CD8-positive, alpha-beta memory T cell (primary cell): ENCODE data around the gene SCARB1. TPM values are rescaled to one million over a fixed set of nuclear protein-coding genes. Genes with fewer than 3 reads are reported as not detected.

Experiments used
- CTCF ChIA-PET: fragments of 350-600 bp; sonication (Branson Sonifier 250); formaldehyde crosslinking; loops from one replicate; lab custom pipeline; 2021; ENCODE audit warnings: antibody characterized with exemption; lab: Charles Lee
- POLR2A ChIA-PET: fragments of 350-600 bp; sonication (Branson Sonifier 250); formaldehyde crosslinking; loops from one replicate; lab custom pipeline; 2021; ENCODE audit warnings: antibody characterized with exemption; lab: Charles Lee
- DNase-seq, 5 donors: peaks; one replicate each; pipeline versions ENCODE4 v3.0.0 to v3.0.0-alpha.2; 2020 to 2022; ENCODE audit warnings: mixed read lengths in 1 of 5
- H3K27ac ChIP-seq: one replicate; pipeline ENCODE4 v1.7.0; 2013; ENCODE audit warnings: low read depth, mild to moderate bottlenecking, low read length, moderate library complexity
- H3K27me3 ChIP-seq: 2 replicates; pipeline ENCODE4 v1.7.0; 2013; ENCODE audit warnings: low read length, mild to moderate bottlenecking; ENCODE audit not compliant: insufficient read depth, poor library complexity, severe bottlenecking
- H3K36me3 ChIP-seq: 2 replicates; pipeline ENCODE4 v1.7.0; 2013; ENCODE audit warnings: mild to moderate bottlenecking, low read length, moderate library complexity; ENCODE audit not compliant: insufficient read depth
- H3K4me1 ChIP-seq: 2 replicates; pipeline ENCODE4 v1.7.0; 2013; ENCODE audit warnings: mild to moderate bottlenecking, low read length, moderate library complexity; ENCODE audit not compliant: insufficient read depth
- H3K4me3 ChIP-seq: 2 replicates; pipeline ENCODE4 v1.7.0; 2013; ENCODE audit warnings: mild to moderate bottlenecking, low read length
- H3K9me3 ChIP-seq: 2 replicates; pipeline ENCODE4 v1.7.0; 2013; ENCODE audit warnings: mild to moderate bottlenecking, low read length
- H3K27ac Mint-ChIP-seq, 8 donors: one replicate each; pipeline ENCODE4 v1.8.0; 2020 to 2021; ENCODE audit warnings: mixed read lengths in 8 of 8, mild to moderate bottlenecking in 6 of 8, inconsistent platforms in 3 of 8, moderate library complexity in 3 of 8
- H3K27me3 Mint-ChIP-seq, 2 donors: one replicate each; pipeline ENCODE4 v1.8.0; 2020 to 2021; ENCODE audit warnings: mixed read lengths in 2 of 2, mild to moderate bottlenecking in 1 of 2, moderate library complexity in 1 of 2
- H3K36me3 Mint-ChIP-seq, 3 donors: one replicate each; pipeline ENCODE4 v1.8.0; 2020 to 2021; ENCODE audit warnings: mixed read lengths in 3 of 3, inconsistent platforms in 1 of 3, mild to moderate bottlenecking in 1 of 3
- H3K4me1 Mint-ChIP-seq, 3 donors: one replicate each; pipeline ENCODE4 v1.8.0; 2020 to 2021; ENCODE audit warnings: mixed read lengths in 3 of 3, inconsistent platforms in 1 of 3, mild to moderate bottlenecking in 1 of 3
- H3K4me3 Mint-ChIP-seq, 7 donors: one replicate each; pipeline ENCODE4 v1.8.0; 2020 to 2021; ENCODE audit warnings: mixed read lengths in 7 of 7, mild to moderate bottlenecking in 6 of 7, moderate library complexity in 4 of 7, inconsistent platforms in 2 of 7
- H3K9me3 Mint-ChIP-seq, 5 donors: one replicate each; pipeline ENCODE4 v1.8.0; 2020 to 2022; ENCODE audit warnings: mixed read lengths in 5 of 5, mild to moderate bottlenecking in 3 of 5, moderate library complexity in 2 of 5, inconsistent platforms in 1 of 5
- polyA plus RNA-seq: library from polyadenylated mRNA; unstranded; fragments of 300-500 nt; fragmentation: Illumina TruSeq; gene quantifications from one replicate; pipeline ENCODE4 v1.2.3, GENCODE V29; 2021
- total RNA-seq, 2 experiments: library from RNA; stranded (reverse); gene quantifications; one replicate each; pipeline ENCODE4 v1.2.3, GENCODE V29; 2021

SCARB1 gene
- total and polyA plus RNA-seq, 3 experiments from 2014 or later = 3.6 to 21.6 (median 20.4) TPM

DNA sequence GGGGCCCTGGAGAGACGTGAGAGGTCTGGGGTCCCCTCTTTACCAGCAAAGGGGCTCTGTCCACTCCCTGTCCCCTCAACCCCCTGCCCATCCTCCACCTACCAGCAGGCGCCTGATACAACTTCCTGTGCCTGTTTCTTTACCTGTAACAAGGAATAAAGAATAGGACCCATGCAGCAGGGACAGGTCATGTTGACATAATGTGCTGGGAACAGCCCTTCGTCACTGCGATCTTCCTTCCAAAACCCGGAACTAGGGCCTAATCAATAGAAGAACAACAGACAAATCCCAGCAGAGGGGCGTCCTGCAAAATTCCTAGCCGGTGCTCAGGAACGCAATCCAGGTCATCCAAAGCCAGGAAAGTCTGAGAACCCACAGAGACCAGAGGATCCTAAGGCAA, 32.1 kb downstream of the SCARB1 start:
- ChIA-PET POLR2A (no interaction called here), CTCF (no interaction called here)

DNA sequence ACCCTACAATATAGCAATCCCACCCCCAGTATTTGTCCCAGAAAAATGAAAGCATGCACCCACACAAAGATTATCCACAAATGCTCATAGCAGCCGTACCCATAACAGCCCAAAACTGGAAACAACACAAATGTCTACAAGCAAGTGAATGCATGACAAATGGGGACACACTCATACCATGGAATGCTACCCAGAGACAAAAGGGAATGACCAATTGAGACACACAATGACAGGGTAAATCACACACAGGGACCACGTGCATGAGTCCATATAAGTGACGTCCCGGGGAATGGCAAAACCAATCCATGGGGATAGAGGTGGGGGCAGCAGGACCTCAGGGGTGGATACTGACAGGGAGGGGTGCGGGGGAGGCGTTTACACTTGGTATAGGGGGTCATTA, 33.4 kb downstream of the SCARB1 start:
- Mint-ChIP-seq H3K4me1 (no peaks in the 10 kb centered on the region), H3K36me3 (peaks cover 0 to 8% (median 0%) of the 10 kb centered on the region in 3 donors), H3K27me3 (peaks cover 0 to 2% of the 10 kb centered on the region in 2 donors), H3K4me3 (no peak overlapping the region), H3K27ac (no peak overlapping the region), H3K9me3 (peaks cover 0 to 6% (median 0%) of the 10 kb centered on the region in 5 donors)
- Histone ChIP-seq H3K27me3 (no peaks in the 10 kb centered on the region), H3K4me1 (no peaks in the 10 kb centered on the region), H3K4me3 (no peak overlapping the region), H3K9me3 (no peaks in the 10 kb centered on the region), H3K27ac (no peak overlapping the region), H3K36me3 (no peaks in the 10 kb centered on the region)
- CTCF ChIA-PET = no interaction called here
- POLR2A ChIA-PET = no interaction called here
- no peak for DNase-seq

More for the DNA sequence above, 32.1 kb downstream of the SCARB1 start:
- H3K36me3 Mint-ChIP-seq = peaks cover 0 to 8% (median 0%) of the 10 kb centered on the region in 3 donors
- no peaks in the 10 kb centered on the region for H3K9me3 ChIP-seq
- H3K27me3 ChIP-seq = no peaks in the 10 kb centered on the region
- no peak for DNase-seq
- H3K4me1 ChIP-seq = no peaks in the 10 kb centered on the region
- H3K27ac ChIP-seq = no peak overlapping the region
- peaks cover 0 to 2% of the 10 kb centered on the region in 2 donors for H3K27me3 Mint-ChIP-seq
- peaks cover 0 to 6% (median 0%) of the 10 kb centered on the region in 5 donors for H3K9me3 Mint-ChIP-seq
- no peak overlapping the region for H3K4me3 Mint-ChIP-seq
- no peak overlapping the region for H3K27ac Mint-ChIP-seq
- H3K4me1 Mint-ChIP-seq = no peaks in the 10 kb centered on the region
- H3K36me3 ChIP-seq = no peaks in the 10 kb centered on the region
- H3K4me3 ChIP-seq = no peak overlapping the region

DNA sequence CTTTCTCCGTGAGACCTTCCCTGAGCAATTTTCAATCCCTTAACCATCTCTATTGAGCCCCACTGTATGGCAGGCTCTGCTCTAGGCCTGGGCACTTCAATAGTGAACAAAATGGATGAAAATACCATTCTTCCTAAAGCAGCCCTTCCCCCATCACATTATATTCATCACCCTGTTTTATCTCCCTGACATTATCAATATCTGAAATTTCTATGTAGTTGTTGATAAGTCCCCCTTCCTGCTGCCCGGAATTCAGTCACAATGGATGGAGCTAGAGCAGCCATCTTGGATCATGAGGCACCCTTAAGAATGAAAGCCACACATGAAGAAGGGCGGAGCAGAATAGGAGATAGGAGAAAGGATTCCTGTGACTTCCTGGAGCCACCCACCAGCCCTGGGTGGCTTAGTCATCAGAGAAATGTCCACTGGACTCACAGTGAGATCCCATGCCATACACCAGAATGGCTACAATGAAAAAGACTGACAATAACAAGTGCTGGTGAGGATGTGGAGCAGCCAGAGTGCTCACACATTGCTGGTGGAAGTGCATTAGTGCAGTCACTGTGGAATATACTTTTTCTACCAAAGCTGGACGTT, 33.9 kb downstream of the SCARB1 start:
- ChIA-PET CTCF (no interaction called here), POLR2A (no interaction called here)
- Mint-ChIP-seq H3K4me3 (no peak overlapping the region), H3K27me3 (peaks cover 0 to 2% of the 10 kb centered on the region in 2 donors), H3K4me1 (no peaks in the 10 kb centered on the region), H3K9me3 (peaks cover 0 to 6% (median 0%) of the 10 kb centered on the region in 5 donors), H3K36me3 (peaks cover 0 to 8% (median 0%) of the 10 kb centered on the region in 3 donors), H3K27ac (no peak overlapping the region)
- H3K36me3 ChIP-seq = no peaks in the 10 kb centered on the region
- no peak for DNase-seq
- H3K27me3 ChIP-seq = no peaks in the 10 kb centered on the region
- H3K4me1 ChIP-seq = no peaks in the 10 kb centered on the region
- H3K4me3 ChIP-seq = no peak overlapping the region
- no peaks in the 10 kb centered on the region for H3K9me3 ChIP-seq
- no peak overlapping the region for H3K27ac ChIP-seq

DNA sequence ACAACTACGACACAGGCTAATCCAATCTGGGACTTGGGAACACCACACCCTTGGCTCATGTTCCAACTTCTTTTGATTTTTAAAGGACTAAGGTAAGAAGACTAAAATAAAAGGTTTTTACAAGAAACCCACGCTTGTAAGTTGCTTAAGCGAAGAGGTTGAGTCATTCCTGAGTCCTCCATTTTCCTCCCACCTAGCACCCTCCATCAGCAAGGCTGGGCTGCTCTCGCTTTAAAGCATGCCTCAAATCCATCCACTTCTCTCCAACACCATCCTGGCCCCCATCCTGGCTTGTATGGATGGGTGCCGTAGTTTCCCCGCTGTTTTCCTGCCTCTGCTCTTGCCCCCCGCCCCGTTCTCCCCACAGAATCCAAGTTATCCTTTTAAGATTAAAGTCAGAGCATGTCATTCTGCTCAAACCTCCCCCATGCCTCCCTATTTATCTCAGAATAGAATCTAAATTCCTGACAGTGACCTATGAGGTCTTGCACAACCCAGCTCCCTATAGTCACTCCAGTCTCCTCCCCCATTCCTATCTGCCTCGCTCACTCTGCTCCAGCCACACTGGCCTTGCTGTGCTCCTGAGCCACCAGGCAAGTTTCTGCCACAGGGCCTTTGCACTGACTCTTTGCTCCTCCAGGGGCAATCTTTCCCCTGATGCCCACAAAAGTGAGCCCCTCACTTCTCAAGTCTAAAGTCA, 34.5 kb downstream of the SCARB1 start:
- Mint-ChIP-seq H3K9me3 (peaks cover 0 to 6% (median 0%) of the 10 kb centered on the region in 5 donors), H3K4me1 (no peaks in the 10 kb centered on the region), H3K36me3 (peaks cover 0 to 8% (median 0%) of the 10 kb centered on the region in 3 donors), H3K4me3 (no peak overlapping the region), H3K27me3 (peaks cover 0 to 2% of the 10 kb centered on the region in 2 donors), H3K27ac (no peak overlapping the region)
- H3K9me3 ChIP-seq = no peaks in the 10 kb centered on the region
- H3K4me3 ChIP-seq = no peak overlapping the region
- no peaks in the 10 kb centered on the region for H3K4me1 ChIP-seq
- no peaks in the 10 kb centered on the region for H3K27me3 ChIP-seq
- no peak overlapping the region for H3K27ac ChIP-seq
- no peaks in the 10 kb centered on the region for H3K36me3 ChIP-seq
- CTCF ChIA-PET = no interaction called here
- no peak for DNase-seq
- POLR2A ChIA-PET = no interaction called here

DNA sequence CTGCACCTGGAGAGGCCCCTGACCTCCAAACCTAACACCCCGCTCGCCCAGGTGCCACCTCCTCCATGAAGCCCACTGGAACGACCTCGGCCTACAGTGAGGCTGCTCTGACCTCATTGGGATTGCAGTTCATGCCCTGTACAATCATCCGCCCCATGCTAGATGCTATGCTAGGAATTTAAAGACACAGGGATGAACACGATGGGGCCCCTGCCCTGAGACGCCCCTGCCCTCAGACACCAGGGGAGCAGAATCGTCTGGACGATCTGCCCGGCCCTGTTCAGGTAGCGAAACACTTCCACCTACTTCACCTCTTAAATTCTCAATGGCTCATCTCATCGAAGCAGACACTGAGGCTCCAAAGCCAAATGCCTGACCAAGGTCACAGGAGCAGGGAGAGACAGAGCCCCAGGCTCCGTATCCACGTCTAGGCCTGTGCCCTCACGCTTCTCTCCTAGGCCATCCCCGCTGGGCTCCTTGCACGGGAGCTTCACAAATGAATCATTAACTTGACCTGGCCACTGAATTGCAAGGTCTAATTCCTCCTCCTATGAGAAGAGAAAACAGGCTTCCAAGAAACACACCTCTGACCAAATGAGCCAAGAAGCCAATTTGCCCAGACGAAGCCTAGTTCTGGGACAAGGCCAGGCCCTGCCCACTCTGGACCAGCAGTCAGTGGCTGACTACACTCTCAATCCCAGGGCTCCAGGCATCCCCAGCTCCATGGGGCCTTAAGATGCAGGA, 35.2 kb downstream of the SCARB1 start:
- ChIA-PET CTCF (no interaction called here), POLR2A (no interaction called here)
- H3K4me1 Mint-ChIP-seq = no peaks in the 10 kb centered on the region
- H3K27me3 Mint-ChIP-seq = no peaks in the 10 kb centered on the region
- Histone ChIP-seq H3K36me3 (no peaks in the 10 kb centered on the region), H3K9me3 (no peaks in the 10 kb centered on the region), H3K4me3 (no peak overlapping the region), H3K27me3 (no peaks in the 10 kb centered on the region), H3K4me1 (no peaks in the 10 kb centered on the region), H3K27ac (no peak overlapping the region)
- DNase-seq = no peak
- H3K36me3 Mint-ChIP-seq = peaks cover 0 to 8% (median 0%) of the 10 kb centered on the region in 3 donors
- H3K4me3 Mint-ChIP-seq = no peak overlapping the region
- peak overlapping the region in 1 of 8 donors; percentile 5 for H3K27ac Mint-ChIP-seq
- H3K9me3 Mint-ChIP-seq = peaks cover 0 to 6% (median 0%) of the 10 kb centered on the region in 5 donors

DNA sequence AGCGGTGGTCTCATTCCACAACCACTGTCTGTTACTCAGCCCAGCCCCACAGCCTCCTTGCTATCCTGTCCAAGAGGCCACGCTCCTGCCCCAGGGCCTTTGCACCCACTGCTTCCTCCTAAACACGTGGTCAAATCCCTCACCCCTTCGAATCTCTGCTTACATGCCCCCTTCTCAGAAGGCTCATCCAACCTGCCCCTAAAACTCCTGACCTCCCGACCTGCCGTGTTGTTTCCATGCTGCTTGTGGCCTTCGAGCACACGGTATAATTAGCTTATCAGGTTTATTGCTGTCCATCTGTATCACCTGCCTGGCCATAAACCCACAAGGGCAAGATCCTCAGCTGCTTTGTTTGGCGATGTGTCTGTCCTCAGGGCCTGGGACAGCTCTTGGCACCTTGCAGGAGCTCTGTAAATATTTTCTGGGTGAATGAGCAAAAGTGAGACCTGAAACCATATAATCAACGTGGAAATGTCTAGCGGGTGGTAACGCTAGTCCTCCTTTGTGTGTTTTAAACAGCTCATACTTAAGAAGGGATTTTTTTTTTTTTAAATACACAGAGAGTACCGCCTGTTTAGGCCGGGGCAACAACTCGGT, 36.0 kb downstream of the SCARB1 start:
- H3K27me3 ChIP-seq = no peaks in the 10 kb centered on the region
- H3K27ac ChIP-seq = no peak overlapping the region
- CTCF ChIA-PET = no interaction called here
- H3K4me1 Mint-ChIP-seq = no peaks in the 10 kb centered on the region
- no peaks in the 10 kb centered on the region for H3K4me1 ChIP-seq
- peaks cover 0 to 6% (median 0%) of the 10 kb centered on the region in 5 donors for H3K9me3 Mint-ChIP-seq
- no peaks in the 10 kb centered on the region for H3K9me3 ChIP-seq
- no peaks in the 10 kb centered on the region for H3K36me3 ChIP-seq
- H3K36me3 Mint-ChIP-seq = peaks cover 0 to 8% (median 0%) of the 10 kb centered on the region in 3 donors
- H3K4me3 ChIP-seq = no peak overlapping the region
- no peak for DNase-seq
- H3K27me3 Mint-ChIP-seq = no peaks in the 10 kb centered on the region
- H3K27ac Mint-ChIP-seq = peak overlapping the region in 2 of 8 donors; percentile 33 to 44
- no peak overlapping the region for H3K4me3 Mint-ChIP-seq
- POLR2A ChIA-PET = no interaction called here

DNA sequence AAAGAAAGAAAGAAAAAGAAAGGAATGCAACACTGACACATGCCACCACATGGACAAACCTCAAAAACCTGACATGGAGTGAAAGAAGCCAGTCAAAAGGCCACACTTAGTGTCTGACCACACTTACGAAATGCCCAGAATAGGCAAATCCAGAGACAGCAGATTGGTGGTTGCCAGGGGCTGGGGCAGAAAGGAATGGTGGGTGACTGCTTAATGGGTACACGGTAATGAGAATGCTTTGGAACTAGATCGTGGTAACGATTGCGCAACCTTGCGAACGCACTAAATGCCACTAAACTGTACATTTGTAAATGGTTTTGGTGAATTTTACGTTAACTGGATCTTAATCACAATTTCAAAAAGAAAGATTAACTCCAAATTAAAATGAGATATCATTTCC, 39.5 kb downstream of the SCARB1 start:
- Mint-ChIP-seq H3K27ac (no peak overlapping the region), H3K4me3 (no peak overlapping the region), H3K27me3 (no peaks in the 10 kb centered on the region), H3K9me3 (no peaks in the 10 kb centered on the region), H3K4me1 (no peaks in the 10 kb centered on the region), H3K36me3 (no peaks in the 10 kb centered on the region)
- Histone ChIP-seq H3K36me3 (no peaks in the 10 kb centered on the region), H3K27ac (no peak overlapping the region), H3K4me3 (no peak overlapping the region), H3K4me1 (no peaks in the 10 kb centered on the region), H3K27me3 (no peaks in the 10 kb centered on the region), H3K9me3 (no peaks in the 10 kb centered on the region)
- DNase-seq = no peak
- CTCF ChIA-PET = interaction anchor here (0.7 kb wide), 1 partner anchor 24 kb away, joined by 3 read pairs; no protein-coding TSS in a partner anchor
- POLR2A ChIA-PET = no interaction called here
